ENCODE results near the gene LHX4. TPM values are rescaled to one million over a fixed set of nuclear protein-coding genes. Genes with fewer than 3 reads are reported as not detected.

Gene LHX4
- total and polyA plus RNA-seq, 2 of the 13 experiments (the other 11 are each of a cell fraction or from before 2014, with no cell fraction given): 0.03 to 0.07 TPM

DNA sequence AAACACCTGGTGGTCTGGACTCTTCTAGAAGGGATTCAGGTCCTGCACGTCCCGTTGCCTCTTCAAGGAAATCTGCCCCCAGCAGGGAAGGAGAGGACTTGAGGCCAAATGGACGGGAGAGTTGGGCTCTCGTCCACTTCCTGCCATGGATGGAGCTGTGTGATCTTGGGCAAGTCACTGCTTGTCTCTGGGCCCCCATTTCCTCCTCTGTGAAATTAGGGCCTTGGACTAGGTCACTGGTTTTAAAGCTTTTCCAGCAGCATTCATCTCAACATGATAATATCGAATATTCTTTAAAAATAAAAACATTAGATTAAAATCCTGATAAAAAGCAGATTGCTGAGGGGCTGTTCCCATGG, 26.9 kb downstream of the LHX4 start:
- peaks cover 49% of the 10 kb centered on the region for H3K4me1 ChIP-seq (ENCODE audit: insufficient read depth, low read length)
- no peaks in the 10 kb centered on the region for H3K9me3 ChIP-seq (ENCODE audit: low read length)
- H3K27me3 ChIP-seq (ENCODE audit: control insufficient read depth in 1 of 2, insufficient read depth in 2 of 2, low read length in 2 of 2): peaks cover 8 to 42% of the 10 kb centered on the region in 2 experiments
- in situ Hi-C loops (cut with HindIII; ENCODE audit: extremely low pct_ligation_motif_present, low pct_unique_long_range_greater_than_20kb) (loop anchor here (5.0 kb wide), 1 partner anchor 50 kb away; no protein-coding TSS in a partner anchor), intact Hi-C loops (cut with micrococcal nuclease; ENCODE audit: unreplicated experiment) (no loop called here)
- WGBS (ENCODE audit: low lambda C conversion rate): 4% methylated on average over 5 of the region's 5 CpGs
- 0 out of 6 replicates have a peak overlapping the region, but pooled peaks of 1 of the 3 experiments have one; percentile 54 for H3K4me3 ChIP-seq (replicated peaks in 1 of 3; ENCODE audit: insufficient read depth in 1 of 3, low read depth in 2 of 3, low read length in 3 of 3)
- no peaks in the 10 kb centered on the region for H3K79me2 ChIP-seq (ENCODE audit: insufficient read depth, low read length)
- no peaks in the 10 kb centered on the region for H3K36me3 ChIP-seq (replicated peaks in 1 of 2; ENCODE audit: control insufficient read depth in 1 of 2, insufficient read depth in 2 of 2, low read length in 2 of 2)
- H4K20me1 ChIP-seq (ENCODE audit: insufficient read depth, low read length): no peaks in the 10 kb centered on the region
- FAIRE-seq: no peak
- DNase-seq (ENCODE audit: low spot score): no peak
- ChIA-PET CTCF (ENCODE audit: low intra/inter-chr PET ratio, low total read pairs) (no interaction called here), POLR2A (no interaction called here)
- ATAC-seq: no peak
- H2AFZ ChIP-seq (ENCODE audit: low read length): no peak overlapping the region
- H3K27ac ChIP-seq (ENCODE audit: extremely low read length, insufficient read depth, low read length): no peak overlapping the region
- BruUV-seq (replicated peaks): no TSS peak
- TF ChIP-seq ZSCAN31 (CRISPR knock-in tag; IDR thresholded peaks at IDR 0.05; ENCODE audit: low read depth) (no peak), ZNF768 (CRISPR knock-in tag; IDR thresholded peaks at IDR 0.05) (peak; percentile 89)
- H3K9ac ChIP-seq (ENCODE audit: insufficient read depth, low read depth, low read length): no peak overlapping the region
- H3K4me2 ChIP-seq (ENCODE audit: low read depth, low read length): peak overlapping the region; percentile 70

DNA sequence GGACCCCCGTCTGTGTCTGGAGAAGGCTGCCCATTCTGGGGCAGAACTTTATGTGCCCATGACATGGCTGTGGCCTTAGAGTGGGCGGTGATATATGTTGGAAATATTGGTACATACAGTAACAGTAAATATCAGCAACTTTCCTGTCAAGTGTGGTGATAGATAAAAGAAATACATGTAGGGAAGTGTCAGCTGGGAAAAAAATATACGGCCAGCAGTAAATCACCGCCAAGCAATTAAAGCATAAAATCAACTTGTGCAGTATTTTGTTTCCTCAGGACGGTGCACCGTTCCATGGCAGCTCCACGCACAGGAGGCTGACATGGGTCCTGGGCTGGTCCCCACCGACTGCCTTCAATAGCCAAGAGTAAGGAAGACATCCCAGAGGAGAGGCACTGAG, 27.4 kb downstream of the LHX4 start:
- ChIA-PET POLR2A (no interaction called here), CTCF (ENCODE audit: low intra/inter-chr PET ratio, low total read pairs) (no interaction called here)

More for the DNA sequence above, 27.4 kb downstream of the LHX4 start:
- H2AFZ ChIP-seq (ENCODE audit: low read length): no peak overlapping the region
- no TSS peak for BruUV-seq (replicated peaks)
- no peak overlapping the region for H3K27ac ChIP-seq (ENCODE audit: extremely low read length, insufficient read depth, low read length)
- no peak overlapping the region for H3K4me3 ChIP-seq (replicated peaks in 1 of 3; ENCODE audit: insufficient read depth in 1 of 3, low read depth in 2 of 3, low read length in 3 of 3)
- intact Hi-C loops (cut with micrococcal nuclease; ENCODE audit: unreplicated experiment) (no loop called here), in situ Hi-C loops (cut with HindIII; ENCODE audit: extremely low pct_ligation_motif_present, low pct_unique_long_range_greater_than_20kb) (loop anchor here (5.0 kb wide), 1 partner anchor 50 kb away; no protein-coding TSS in a partner anchor)
- peaks cover 46% of the 10 kb centered on the region for H3K4me1 ChIP-seq (ENCODE audit: insufficient read depth, low read length)
- no peaks in the 10 kb centered on the region for H3K9me3 ChIP-seq (ENCODE audit: low read length)
- DNase-seq (ENCODE audit: low spot score) (no peak), FAIRE-seq (no peak), ATAC-seq (no peak)
- no peaks in the 10 kb centered on the region for H3K79me2 ChIP-seq (ENCODE audit: insufficient read depth, low read length)
- no peaks in the 10 kb centered on the region for H4K20me1 ChIP-seq (ENCODE audit: insufficient read depth, low read length)
- no peak for TF ChIP-seq RBFOX2 (IDR thresholded peaks at IDR 0.05; ENCODE audit: low read depth, low read length)
- TF ChIP-seq, protein P1, sequence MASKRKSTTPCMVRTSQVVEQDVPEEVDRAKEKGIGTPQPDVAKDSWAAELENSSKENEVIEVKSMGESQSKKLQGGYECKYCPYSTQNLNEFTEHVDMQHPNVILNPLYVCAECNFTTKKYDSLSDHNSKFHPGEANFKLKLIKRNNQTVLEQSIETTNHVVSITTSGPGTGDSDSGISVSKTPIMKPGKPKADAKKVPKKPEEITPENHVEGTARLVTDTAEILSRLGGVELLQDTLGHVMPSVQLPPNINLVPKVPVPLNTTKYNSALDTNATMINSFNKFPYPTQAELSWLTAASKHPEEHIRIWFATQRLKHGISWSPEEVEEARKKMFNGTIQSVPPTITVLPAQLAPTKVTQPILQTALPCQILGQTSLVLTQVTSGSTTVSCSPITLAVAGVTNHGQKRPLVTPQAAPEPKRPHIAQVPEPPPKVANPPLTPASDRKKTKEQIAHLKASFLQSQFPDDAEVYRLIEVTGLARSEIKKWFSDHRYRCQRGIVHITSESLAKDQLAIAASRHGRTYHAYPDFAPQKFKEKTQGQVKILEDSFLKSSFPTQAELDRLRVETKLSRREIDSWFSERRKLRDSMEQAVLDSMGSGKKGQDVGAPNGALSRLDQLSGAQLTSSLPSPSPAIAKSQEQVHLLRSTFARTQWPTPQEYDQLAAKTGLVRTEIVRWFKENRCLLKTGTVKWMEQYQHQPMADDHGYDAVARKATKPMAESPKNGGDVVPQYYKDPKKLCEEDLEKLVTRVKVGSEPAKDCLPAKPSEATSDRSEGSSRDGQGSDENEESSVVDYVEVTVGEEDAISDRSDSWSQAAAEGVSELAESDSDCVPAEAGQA (IDR thresholded peaks at IDR 0.05; ENCODE audit: low read depth): no peak
- TF ChIP-seq, protein P1 (CRISPR knock-in tag; IDR thresholded peaks at IDR 0.05; ENCODE audit: borderline replicate concordance): no peak
- H3K27me3 ChIP-seq (ENCODE audit: control insufficient read depth in 1 of 2, insufficient read depth in 2 of 2, low read length in 2 of 2): peaks cover 8 to 46% of the 10 kb centered on the region in 2 experiments
- H3K9ac ChIP-seq (ENCODE audit: insufficient read depth, low read depth, low read length): no peak overlapping the region
- no peak overlapping the region for H3K4me2 ChIP-seq (ENCODE audit: low read depth, low read length)
- H3K36me3 ChIP-seq (replicated peaks in 1 of 2; ENCODE audit: control insufficient read depth in 1 of 2, insufficient read depth in 2 of 2, low read length in 2 of 2): no peaks in the 10 kb centered on the region
- 71% methylated on average over 7 of the region's 8 CpGs for WGBS (ENCODE audit: low lambda C conversion rate)
